Measurements from ENCODE around the gene KCTD16.

GRCh38 chr5:144393641-144394435, 223.2 kb downstream of the KCTD16 start:
- TF ChIP-seq, protein P1, sequence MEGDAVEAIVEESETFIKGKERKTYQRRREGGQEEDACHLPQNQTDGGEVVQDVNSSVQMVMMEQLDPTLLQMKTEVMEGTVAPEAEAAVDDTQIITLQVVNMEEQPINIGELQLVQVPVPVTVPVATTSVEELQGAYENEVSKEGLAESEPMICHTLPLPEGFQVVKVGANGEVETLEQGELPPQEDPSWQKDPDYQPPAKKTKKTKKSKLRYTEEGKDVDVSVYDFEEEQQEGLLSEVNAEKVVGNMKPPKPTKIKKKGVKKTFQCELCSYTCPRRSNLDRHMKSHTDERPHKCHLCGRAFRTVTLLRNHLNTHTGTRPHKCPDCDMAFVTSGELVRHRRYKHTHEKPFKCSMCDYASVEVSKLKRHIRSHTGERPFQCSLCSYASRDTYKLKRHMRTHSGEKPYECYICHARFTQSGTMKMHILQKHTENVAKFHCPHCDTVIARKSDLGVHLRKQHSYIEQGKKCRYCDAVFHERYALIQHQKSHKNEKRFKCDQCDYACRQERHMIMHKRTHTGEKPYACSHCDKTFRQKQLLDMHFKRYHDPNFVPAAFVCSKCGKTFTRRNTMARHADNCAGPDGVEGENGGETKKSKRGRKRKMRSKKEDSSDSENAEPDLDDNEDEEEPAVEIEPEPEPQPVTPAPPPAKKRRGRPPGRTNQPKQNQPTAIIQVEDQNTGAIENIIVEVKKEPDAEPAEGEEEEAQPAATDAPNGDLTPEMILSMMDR (IDR thresholded peaks at IDR 0.05), result no peak
- no peak for TF ChIP-seq POLR2A (IDR thresholded peaks at IDR 0.05)
